Vagina (tissue), 2 donors: ENCODE results near the gene GNB1L. TPM values are rescaled to one million over a fixed set of nuclear protein-coding genes. Genes with fewer than 3 reads are reported as not detected.

Source experiments
- DNase-seq, 2 donors: peaks; one replicate each; pipeline ENCODE4 v3.0.0-alpha.2; 2017; ENCODE audit errors: extremely low spot score in 2 of 2
- H3K27ac ChIP-seq: fragments of 200-600 bp; sonication (generic); one replicate; pipeline ENCODE4 v1.5.1; 2019
- H3K27me3 ChIP-seq: fragments of 200-600 bp; sonication (generic); one replicate; pipeline ENCODE4 v1.5.1; 2019
- H3K36me3 ChIP-seq, 2 donors: fragments of 200-600 bp; sonication (generic); one replicate each; pipeline ENCODE4 v1.5.1; 2017 to 2019
- H3K4me1 ChIP-seq: fragments of 200-600 bp; sonication (generic); one replicate; pipeline ENCODE4 v1.5.1; 2019
- H3K4me3 ChIP-seq, 2 donors: fragments of 200-600 bp; sonication (generic); 1 replicate in 1 of 2; 2 replicates in 1 of 2; pipeline ENCODE4 v1.5.1; 2016 to 2019
- H3K9me3 ChIP-seq: fragments of 200-600 bp; sonication (generic); one replicate; pipeline ENCODE4 v1.5.1; 2019
- CTCF ChIP-seq, 3 experiments: fragments of 450-650 bp in 2 of 3; fragments of 200-600 bp in 1 of 3; sonication (generic) in 1 of 3; IDR thresholded peaks; one replicate each; pipeline ENCODE4 v1.5.1; 2017 to 2019; ENCODE audit warnings: antibody characterized with exemption in 3 of 3, mild to moderate bottlenecking in 2 of 3, moderate library complexity in 2 of 3
- POLR2A ChIP-seq, 2 donors: fragments of 450-650 bp; IDR thresholded peaks; one replicate each; pipeline ENCODE4 v1.6.1; 2017; ENCODE audit warnings: antibody characterized with exemption in 2 of 2, mild to moderate bottlenecking in 2 of 2, moderate library complexity in 2 of 2
- POLR2AphosphoS5 ChIP-seq, 2 donors: sonication (generic); formaldehyde crosslinking; IDR thresholded peaks; one replicate each; pipeline ENCODE4 v1.9.0; 2017; ENCODE audit warnings: antibody characterized with exemption in 2 of 2, mild to moderate bottlenecking in 2 of 2, low read depth in 1 of 2; ENCODE audit not compliant: insufficient read depth in 1 of 2
- intact Hi-C: fragments of 100-400 bp; cut with DNase I; formaldehyde crosslinking; loops from one replicate; pipeline ENCODE4 v1.15.1; 2023
- total RNA-seq: library from RNA; depleted of rRNA; stranded (reverse); fragments of >200 nt; gene quantifications from one replicate; pipeline ENCODE4 v1.2.3, GENCODE V29; 2016

Gene GNB1L
- total RNA-seq, 1 donor from 2014 or later: 14.0 TPM

- intact Hi-C loops: no loop called here
These were observed 12.1 kb downstream of the GNB1L start for GRCh38 chr22:19842393-19843106.

GRCh38 chr22:19841641-19842392, 12.9 kb downstream of the GNB1L start:
- Histone ChIP-seq H3K36me3 (no peaks in the 10 kb centered on the region), H3K27ac (no peak overlapping the region), H3K4me1 (peaks cover 41% of the 10 kb centered on the region), H3K27me3 (no peaks in the 10 kb centered on the region), H3K9me3 (no peaks in the 10 kb centered on the region), H3K4me3 (no peak overlapping the region)
- DNase-seq: no peak
- intact Hi-C loops: no loop called here
- TF ChIP-seq POLR2AphosphoS5 (IDR thresholded peaks at IDR 0.05; ENCODE audit: insufficient read depth in 1 of 2, low read depth in 1 of 2) (no peak), POLR2A (IDR thresholded peaks at IDR 0.05) (no peak), CTCF (IDR thresholded peaks at IDR 0.05) (no peak)

More at GRCh38 chr22:19842393-19843106, 12.1 kb downstream of the GNB1L start:
- H3K36me3 ChIP-seq: no peaks in the 10 kb centered on the region
- H3K27me3 ChIP-seq: no peaks in the 10 kb centered on the region
- no peak for DNase-seq
- no peaks in the 10 kb centered on the region for H3K9me3 ChIP-seq
- no peak overlapping the region for H3K27ac ChIP-seq
- H3K4me1 ChIP-seq: peaks cover 41% of the 10 kb centered on the region
- H3K4me3 ChIP-seq: no peak overlapping the region
- TF ChIP-seq CTCF (IDR thresholded peaks at IDR 0.05) (no peak), POLR2A (IDR thresholded peaks at IDR 0.05) (no peak), POLR2AphosphoS5 (IDR thresholded peaks at IDR 0.05; ENCODE audit: insufficient read depth in 1 of 2, low read depth in 1 of 2) (no peak)

- intact Hi-C loops: no loop called here
- DNase-seq: no peak
- H3K4me1 ChIP-seq: peaks cover 38% of the 10 kb centered on the region
- H3K27me3 ChIP-seq: no peaks in the 10 kb centered on the region
- H3K9me3 ChIP-seq: no peaks in the 10 kb centered on the region
- H3K27ac ChIP-seq: no peak overlapping the region
- TF ChIP-seq POLR2A (IDR thresholded peaks at IDR 0.05): no peak
- no peak for TF ChIP-seq CTCF (IDR thresholded peaks at IDR 0.05)
- no peak for TF ChIP-seq POLR2AphosphoS5 (IDR thresholded peaks at IDR 0.05; ENCODE audit: insufficient read depth in 1 of 2, low read depth in 1 of 2)
- H3K36me3 ChIP-seq: no peaks in the 10 kb centered on the region
- H3K4me3 ChIP-seq: no peak overlapping the region
These were observed 13.6 kb downstream of the GNB1L start for GRCh38 chr22:19840955-19841640.

GRCh38 chr22:19840059-19840458, 14.6 kb downstream of the GNB1L start:
- Histone ChIP-seq H3K27ac (no peak overlapping the region), H3K4me3 (no peak overlapping the region), H3K9me3 (no peaks in the 10 kb centered on the region), H3K27me3 (no peaks in the 10 kb centered on the region), H3K36me3 (no peaks in the 10 kb centered on the region), H3K4me1 (peaks cover 32% of the 10 kb centered on the region)
- TF ChIP-seq POLR2AphosphoS5 (IDR thresholded peaks at IDR 0.05; ENCODE audit: insufficient read depth in 1 of 2, low read depth in 1 of 2): no peak
- intact Hi-C loops: no loop called here
- no peak for DNase-seq

GRCh38 chr22:19837915-19838314, 16.8 kb downstream of the GNB1L start:
- intact Hi-C loops: no loop called here
- no peak for TF ChIP-seq POLR2AphosphoS5 (IDR thresholded peaks at IDR 0.05; ENCODE audit: insufficient read depth in 1 of 2, low read depth in 1 of 2)
- no peak for TF ChIP-seq CTCF (IDR thresholded peaks at IDR 0.05)
- no peak for TF ChIP-seq POLR2A (IDR thresholded peaks at IDR 0.05)
- no peak overlapping the region for H3K27ac ChIP-seq

More at GRCh38 chr22:19837915-19838314, 16.8 kb downstream of the GNB1L start:
- no peaks in the 10 kb centered on the region for H3K27me3 ChIP-seq
- H3K4me1 ChIP-seq: peaks cover 10% of the 10 kb centered on the region
- H3K4me3 ChIP-seq: no peak overlapping the region
- H3K9me3 ChIP-seq: no peaks in the 10 kb centered on the region
- DNase-seq: no peak
- H3K36me3 ChIP-seq: no peaks in the 10 kb centered on the region
